BE2C (cell line): ENCODE data around the gene MEIS1.

Source experiments
- DNase-seq: peaks from one replicate; pipeline ENCODE4 v3.0.0-alpha.2; 2020
- H3K27me3 ChIP-seq: fragments of 250-450 bp; sonication (Bioruptor Pico); 2 replicates; pipeline ENCODE4 v1.5.1; 2020; ENCODE audit warnings: mild to moderate bottlenecking
- H3K36me3 ChIP-seq: fragments of 250-450 bp; sonication (Bioruptor Pico); 2 replicates; pipeline ENCODE4 v1.5.1; 2020; ENCODE audit warnings: mild to moderate bottlenecking
- H3K4me1 ChIP-seq: fragments of 250-450 bp; sonication (Bioruptor Pico); 2 replicates; pipeline ENCODE4 v1.5.1; 2020
- H3K4me3 ChIP-seq: 2 replicates; pipeline ENCODE4 v1.5.1; 2011; ENCODE audit warnings: low read depth, low read length
- H3K9me3 ChIP-seq: fragments of 250-450 bp; sonication (Bioruptor Pico); 2 replicates; pipeline ENCODE4 v1.5.1; 2020
- TF ChIP-seq, protein P1 (sequence below): IDR thresholded peaks from 2 replicates; pipeline ENCODE4 v1.5.1; 2012; ENCODE audit warnings: mild to moderate bottlenecking, low read depth, low read length

MEIS1 gene

DNA sequence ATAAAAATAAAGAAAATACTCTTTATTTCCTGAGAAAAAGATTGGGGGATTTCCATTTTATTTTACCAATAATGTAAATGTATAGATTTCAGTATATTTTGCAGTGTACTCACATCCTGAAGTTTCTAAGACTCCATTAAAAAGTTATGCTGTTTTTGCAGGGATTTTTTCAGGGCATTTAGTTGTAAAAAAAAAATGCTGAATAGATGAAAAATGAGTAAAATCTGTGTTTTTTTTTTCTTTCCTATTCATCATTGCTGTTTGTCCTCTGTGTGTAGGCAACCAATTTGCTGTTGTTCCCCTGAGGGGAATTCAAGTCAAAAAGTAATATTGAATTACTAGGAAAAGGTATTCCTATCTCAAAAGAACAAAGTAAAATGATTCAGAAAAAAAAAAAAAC is 66.3 kb downstream of the MEIS1 start:
- Histone ChIP-seq H3K4me1 (no peaks in the 10 kb centered on the region), H3K27me3 (no peaks in the 10 kb centered on the region), H3K9me3 (no peaks in the 10 kb centered on the region), H3K4me3 (no peak overlapping the region), H3K36me3 (no peaks in the 10 kb centered on the region)
- DNase-seq: no peak
- TF ChIP-seq, protein P1, sequence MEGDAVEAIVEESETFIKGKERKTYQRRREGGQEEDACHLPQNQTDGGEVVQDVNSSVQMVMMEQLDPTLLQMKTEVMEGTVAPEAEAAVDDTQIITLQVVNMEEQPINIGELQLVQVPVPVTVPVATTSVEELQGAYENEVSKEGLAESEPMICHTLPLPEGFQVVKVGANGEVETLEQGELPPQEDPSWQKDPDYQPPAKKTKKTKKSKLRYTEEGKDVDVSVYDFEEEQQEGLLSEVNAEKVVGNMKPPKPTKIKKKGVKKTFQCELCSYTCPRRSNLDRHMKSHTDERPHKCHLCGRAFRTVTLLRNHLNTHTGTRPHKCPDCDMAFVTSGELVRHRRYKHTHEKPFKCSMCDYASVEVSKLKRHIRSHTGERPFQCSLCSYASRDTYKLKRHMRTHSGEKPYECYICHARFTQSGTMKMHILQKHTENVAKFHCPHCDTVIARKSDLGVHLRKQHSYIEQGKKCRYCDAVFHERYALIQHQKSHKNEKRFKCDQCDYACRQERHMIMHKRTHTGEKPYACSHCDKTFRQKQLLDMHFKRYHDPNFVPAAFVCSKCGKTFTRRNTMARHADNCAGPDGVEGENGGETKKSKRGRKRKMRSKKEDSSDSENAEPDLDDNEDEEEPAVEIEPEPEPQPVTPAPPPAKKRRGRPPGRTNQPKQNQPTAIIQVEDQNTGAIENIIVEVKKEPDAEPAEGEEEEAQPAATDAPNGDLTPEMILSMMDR: no peak

DNA sequence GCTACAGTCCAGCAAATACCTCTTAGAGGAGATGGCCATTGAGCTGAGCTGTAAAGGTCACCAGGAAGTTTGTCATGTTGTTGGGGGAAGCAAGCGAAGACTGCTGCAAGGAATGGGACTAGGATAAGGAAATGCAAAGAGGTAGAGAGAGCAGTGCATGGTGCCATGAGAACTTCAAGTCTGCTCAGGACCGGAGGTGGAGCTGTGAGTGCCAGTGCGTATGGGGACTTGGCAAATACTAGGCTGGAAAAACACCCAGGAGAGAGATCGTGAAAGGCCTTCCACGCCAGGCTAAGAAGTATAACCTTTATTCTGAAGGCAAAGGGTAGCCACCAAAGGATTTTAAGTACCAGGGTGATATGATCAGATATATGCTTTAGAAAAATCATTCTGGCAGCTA is 71.3 kb downstream of the MEIS1 start:
- H3K36me3 ChIP-seq: no peaks in the 10 kb centered on the region
- H3K9me3 ChIP-seq: no peaks in the 10 kb centered on the region
- DNase-seq: no peak
- no peak overlapping the region for H3K4me3 ChIP-seq
- peaks cover 6% of the 10 kb centered on the region; the same call in 1 of the 2 replicates for H3K4me1 ChIP-seq
- TF ChIP-seq, protein P1: no peak
- H3K27me3 ChIP-seq: no peaks in the 10 kb centered on the region

DNA sequence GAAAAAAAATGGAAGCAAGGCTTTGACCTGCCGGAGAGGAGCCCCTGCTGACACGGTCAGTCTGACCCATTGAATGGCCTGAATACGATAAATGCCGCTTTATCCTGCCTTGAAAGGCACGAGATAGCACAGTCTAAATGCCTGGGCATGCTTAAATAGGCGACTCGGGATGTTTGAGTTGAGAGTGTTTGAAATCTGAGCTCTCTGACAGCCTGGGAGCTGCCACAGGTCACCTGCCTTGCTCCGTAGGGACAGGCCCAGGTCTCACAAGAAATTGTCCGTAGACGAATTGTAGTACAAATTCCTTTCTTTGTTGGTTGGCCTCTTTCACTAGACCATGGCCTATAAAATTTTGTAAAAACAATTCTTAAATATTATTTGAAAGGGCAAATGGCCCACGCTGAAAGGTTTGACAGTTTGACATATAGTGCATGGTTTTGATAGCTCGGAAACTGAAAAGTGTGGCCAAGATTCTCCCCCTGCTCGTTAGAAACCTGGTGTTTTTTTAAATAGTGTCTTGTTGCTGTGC is 72.8 kb downstream of the MEIS1 start:
- DNase-seq: no peak
- Histone ChIP-seq H3K27me3 (no peaks in the 10 kb centered on the region), H3K4me1 (peaks cover 6% of the 10 kb centered on the region; the same call in 1 of the 2 replicates), H3K4me3 (no peak overlapping the region), H3K36me3 (no peaks in the 10 kb centered on the region), H3K9me3 (no peaks in the 10 kb centered on the region)
- TF ChIP-seq, protein P1: no peak

DNA sequence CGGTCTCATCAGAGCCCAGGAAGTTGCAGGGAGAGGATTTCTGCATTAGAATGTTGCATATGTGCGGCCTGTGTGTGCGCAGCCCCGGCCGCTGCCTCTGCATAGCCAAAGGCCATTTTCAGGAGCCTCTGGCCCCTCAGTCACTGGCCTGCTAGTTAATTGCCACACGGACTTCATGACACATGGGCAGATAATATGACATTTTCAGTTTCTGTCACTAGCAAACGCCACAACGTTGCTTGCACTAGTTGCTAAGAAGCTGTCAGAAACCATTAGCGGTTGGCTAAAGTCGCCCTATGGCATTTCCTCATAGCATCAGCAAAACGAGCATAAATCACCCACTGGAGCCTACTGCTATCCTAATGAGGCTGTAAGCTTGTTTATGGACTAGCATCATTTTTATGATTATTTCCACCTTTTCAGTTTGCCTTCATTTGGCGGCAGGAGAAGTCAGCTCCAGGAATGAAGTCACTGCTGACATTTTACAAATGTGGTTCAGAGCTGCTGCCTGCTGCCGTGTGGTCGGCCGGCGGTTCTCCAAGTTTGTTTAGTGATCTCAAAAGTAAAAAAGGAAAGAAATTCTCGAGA is 73.7 kb downstream of the MEIS1 start:
- Histone ChIP-seq H3K27me3 (no peaks in the 10 kb centered on the region), H3K4me1 (peaks cover 6% of the 10 kb centered on the region; the same call in 1 of the 2 replicates), H3K4me3 (no peak overlapping the region), H3K36me3 (no peaks in the 10 kb centered on the region), H3K9me3 (no peaks in the 10 kb centered on the region)
- DNase-seq: peak; percentile 13
- TF ChIP-seq, protein P1: no peak

DNA sequence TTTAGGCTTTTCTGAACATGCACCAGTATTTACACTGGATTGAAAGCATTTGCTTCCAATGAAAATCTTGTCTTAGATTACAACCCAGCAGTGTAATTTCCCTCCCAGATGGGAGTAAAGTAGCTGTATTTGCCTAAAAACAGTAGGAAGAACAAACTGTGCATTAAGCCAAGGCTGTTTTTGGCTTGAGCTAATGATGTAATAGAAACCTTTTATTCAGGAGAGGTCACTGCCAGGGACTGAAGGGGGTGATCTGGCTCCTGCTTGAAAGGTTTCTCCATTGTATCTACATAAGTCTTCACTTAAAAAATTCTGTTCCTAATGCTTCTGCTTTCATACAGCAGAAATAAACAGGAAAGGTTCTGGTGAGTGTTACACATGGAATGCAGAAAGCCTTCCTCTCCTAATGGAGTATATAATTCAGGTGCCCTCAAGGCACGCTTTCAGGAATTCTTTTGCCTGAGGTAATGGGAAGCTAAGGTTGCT is 74.4 kb downstream of the MEIS1 start:
- H3K4me3 ChIP-seq: no peak overlapping the region
- no peaks in the 10 kb centered on the region for H3K36me3 ChIP-seq
- H3K27me3 ChIP-seq: no peaks in the 10 kb centered on the region
- peaks cover 6% of the 10 kb centered on the region; the same call in 1 of the 2 replicates for H3K4me1 ChIP-seq
- H3K9me3 ChIP-seq: no peaks in the 10 kb centered on the region
- DNase-seq: no peak
- TF ChIP-seq, protein P1: no peak

DNA sequence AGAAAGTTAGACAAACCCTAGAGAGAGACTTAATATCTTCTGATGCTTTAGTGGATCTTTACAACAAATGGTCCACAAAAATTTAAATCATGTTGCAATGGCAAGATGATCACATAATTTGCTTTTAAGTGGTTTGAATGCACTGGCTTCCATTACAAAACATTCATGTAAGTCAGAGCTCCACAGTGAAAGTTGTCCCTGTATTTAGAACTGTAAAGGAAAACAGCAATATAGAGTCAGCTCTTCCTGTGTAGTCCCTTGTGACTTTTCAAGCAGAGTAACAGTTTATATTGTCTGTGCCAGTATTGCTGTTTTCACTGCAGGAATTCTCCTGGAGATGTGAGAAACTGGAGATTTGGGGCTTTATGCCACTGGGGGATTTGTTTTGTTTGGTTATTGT is 77.7 kb downstream of the MEIS1 start:
- Histone ChIP-seq H3K27me3 (no peaks in the 10 kb centered on the region), H3K4me3 (no peak overlapping the region), H3K36me3 (no peaks in the 10 kb centered on the region), H3K9me3 (no peaks in the 10 kb centered on the region), H3K4me1 (peaks cover 5% of the 10 kb centered on the region; the same call in 1 of the 2 replicates)
- TF ChIP-seq, protein P1: no peak
- DNase-seq: no peak
